ACC112 (cell line): ENCODE measurements around the gene GAS7.

Source experiments
- H2AFZ ChIP-seq: fragments of 200-600 bp; sonication (generic); one replicate; pipeline ENCODE4 v1.6.0; 2017; ENCODE audit warnings: antibody characterized with exemption, low read length; ENCODE audit not compliant: unreplicated experiment
- H3K27ac ChIP-seq: fragments of 200-600 bp; sonication (generic); 2 replicates; pipeline ENCODE4 v1.5.1; 2014; ENCODE audit warnings: low read depth, mild to moderate bottlenecking, antibody characterized with exemption, low read length, moderate library complexity
- H3K27me3 ChIP-seq: fragments of 200-600 bp; sonication (generic); 2 replicates; pipeline ENCODE4 v1.6.1; 2014; ENCODE audit warnings: mild to moderate bottlenecking, antibody characterized with exemption, low read length, moderate library complexity, mixed read lengths; ENCODE audit not compliant: insufficient read depth
- H3K36me3 ChIP-seq: fragments of 200-600 bp; sonication (generic); 2 replicates; pipeline ENCODE4 v1.6.1; 2016; ENCODE audit warnings: mild to moderate bottlenecking, antibody characterized with exemption, low read length, moderate library complexity, mixed read lengths; ENCODE audit not compliant: insufficient read depth
- H3K4me1 ChIP-seq: fragments of 200-600 bp; sonication (generic); one replicate; pipeline ENCODE4 v1.6.1; 2016; ENCODE audit warnings: low read length, mixed read lengths; ENCODE audit not compliant: insufficient read depth, unreplicated experiment, control insufficient read depth
- H3K4me3 ChIP-seq: fragments of 200-600 bp; sonication (generic); 2 replicates; pipeline ENCODE4 v1.5.1; 2014; ENCODE audit warnings: mild to moderate bottlenecking, low read depth, low read length
- H3K79me2 ChIP-seq: fragments of 200-600 bp; sonication (generic); one replicate; pipeline ENCODE4 v1.6.0; 2016; ENCODE audit warnings: low read length; ENCODE audit not compliant: control insufficient read depth, unreplicated experiment, insufficient read depth

The GAS7 gene

DNA sequence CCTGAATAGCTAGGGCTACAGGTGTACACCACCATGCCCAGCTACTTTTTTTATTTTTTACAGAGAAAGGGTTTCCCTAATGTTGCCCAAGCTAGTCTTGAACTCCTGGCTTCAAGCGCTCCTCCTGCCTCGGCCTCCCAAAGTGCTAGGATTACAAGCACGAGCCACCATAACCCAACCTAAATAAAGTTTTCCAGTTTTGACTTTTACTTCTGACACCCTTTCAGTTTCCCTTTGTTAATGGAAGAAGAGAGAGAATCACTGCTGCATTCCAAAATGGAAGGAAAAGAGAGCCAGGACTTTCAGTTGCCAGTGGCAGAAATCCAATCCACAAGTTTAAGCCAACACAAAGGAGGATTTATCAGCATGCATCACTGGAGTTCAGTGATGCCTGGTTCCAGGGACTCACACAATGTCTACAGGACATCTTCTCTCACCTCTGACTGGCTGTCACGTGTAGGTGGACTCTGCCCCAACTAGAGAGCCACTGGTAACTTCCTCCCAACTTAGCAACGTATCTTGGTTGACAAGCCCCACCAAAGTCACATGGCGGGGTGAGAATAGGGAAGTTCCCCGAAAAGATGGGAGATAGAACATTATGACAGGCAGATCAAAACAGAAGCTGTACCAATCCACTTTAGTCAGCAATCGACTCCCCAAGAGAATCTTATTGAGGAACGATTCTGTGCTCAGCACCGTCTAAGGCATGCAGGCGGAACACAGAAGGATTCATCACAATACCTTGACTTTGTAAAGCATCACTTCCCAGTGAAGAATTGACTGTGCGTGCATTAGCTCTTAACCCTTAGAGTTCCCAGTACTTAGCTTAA, 46.5 kb downstream of the GAS7 start:
- no peak overlapping the region for H3K27ac ChIP-seq
- no peaks in the 10 kb centered on the region for H3K36me3 ChIP-seq
- no peak overlapping the region for H2AFZ ChIP-seq
- H3K79me2 ChIP-seq: no peaks in the 10 kb centered on the region
- peaks cover 8% of the 10 kb centered on the region; the same call in 1 of the 2 replicates for H3K27me3 ChIP-seq
- no peak overlapping the region for H3K4me3 ChIP-seq
- H3K4me1 ChIP-seq: peaks cover 5% of the 10 kb centered on the region

DNA sequence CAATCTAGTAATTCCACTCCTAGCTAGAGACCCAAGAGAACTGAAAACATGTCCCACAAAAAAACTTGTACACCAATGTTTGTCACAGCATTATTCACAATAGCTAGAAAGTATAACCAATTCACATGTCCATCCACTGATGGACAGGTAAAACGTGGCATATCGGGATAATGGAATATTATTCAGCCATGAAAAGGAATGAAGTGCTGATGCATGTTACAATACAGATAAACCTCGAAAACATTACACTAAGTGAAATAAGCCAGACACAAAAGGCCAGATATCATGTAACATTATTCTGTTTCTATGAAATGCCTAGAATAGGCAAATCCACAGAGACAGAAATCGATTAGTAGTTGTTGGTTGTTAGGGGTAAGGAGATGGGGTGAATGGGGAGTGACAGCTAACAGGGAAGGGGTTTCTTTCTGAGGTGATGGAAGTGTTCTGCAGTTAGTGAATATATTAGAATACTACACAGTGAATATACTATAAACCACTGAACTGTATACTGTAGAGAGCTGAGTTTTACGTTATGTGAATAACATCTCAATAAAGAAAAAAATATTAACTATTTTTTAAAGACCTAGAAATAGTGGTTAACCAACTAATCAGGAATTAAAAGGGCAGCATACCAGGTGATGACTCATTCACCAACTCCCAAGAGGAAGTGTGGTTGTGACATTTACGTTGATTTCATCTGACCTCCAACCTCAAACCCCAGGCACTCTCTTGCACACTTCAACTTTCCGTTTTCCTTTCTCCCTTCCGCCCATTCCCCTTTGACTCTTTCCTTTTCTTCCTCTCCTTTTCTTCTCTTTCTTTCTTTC, 48.6 kb downstream of the GAS7 start:
- Histone ChIP-seq H3K36me3 (no peaks in the 10 kb centered on the region), H2AFZ (no peak overlapping the region), H3K27ac (0 out of 2 replicates have a peak overlapping the region, but pooled peaks have one; percentile 13), H3K27me3 (peaks cover 11% of the 10 kb centered on the region; the same call in 1 of the 2 replicates), H3K4me3 (no peak overlapping the region), H3K79me2 (no peaks in the 10 kb centered on the region), H3K4me1 (peaks cover 5% of the 10 kb centered on the region)

DNA sequence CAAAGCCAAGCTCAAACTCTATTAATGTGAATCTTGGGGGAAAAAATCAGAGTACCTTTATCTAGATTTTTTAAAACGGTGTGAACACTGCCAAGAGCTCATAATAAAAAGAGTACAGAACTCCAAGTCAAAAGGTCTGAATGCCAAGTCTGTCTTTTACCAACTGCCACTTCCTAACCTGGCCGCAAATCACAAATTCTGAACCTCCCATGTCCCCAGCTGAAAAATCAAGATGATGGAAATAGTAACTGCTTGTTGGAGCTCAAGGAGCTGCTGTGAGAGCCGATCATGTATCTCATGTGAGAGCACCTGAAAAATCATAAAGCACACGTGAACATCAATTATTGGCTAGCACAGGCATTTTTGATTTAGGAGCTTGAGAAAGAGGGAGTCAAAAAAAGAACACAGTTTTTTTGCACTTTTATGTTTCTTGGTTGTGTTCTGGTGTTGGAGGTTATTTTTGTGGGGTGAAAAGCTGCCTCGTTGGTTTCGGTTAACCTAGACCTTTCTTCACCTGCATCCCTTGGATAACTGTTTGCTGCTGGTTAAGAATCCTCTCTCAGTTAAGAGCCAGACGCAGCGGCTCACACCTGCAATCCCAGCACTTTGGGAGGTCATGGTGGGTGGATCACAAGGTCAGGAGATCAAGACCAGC, 50.5 kb downstream of the GAS7 start:
- peaks cover 5% of the 10 kb centered on the region for H3K4me1 ChIP-seq
- H3K79me2 ChIP-seq: no peaks in the 10 kb centered on the region
- peaks cover 11% of the 10 kb centered on the region; the same call in 1 of the 2 replicates for H3K27me3 ChIP-seq

DNA sequence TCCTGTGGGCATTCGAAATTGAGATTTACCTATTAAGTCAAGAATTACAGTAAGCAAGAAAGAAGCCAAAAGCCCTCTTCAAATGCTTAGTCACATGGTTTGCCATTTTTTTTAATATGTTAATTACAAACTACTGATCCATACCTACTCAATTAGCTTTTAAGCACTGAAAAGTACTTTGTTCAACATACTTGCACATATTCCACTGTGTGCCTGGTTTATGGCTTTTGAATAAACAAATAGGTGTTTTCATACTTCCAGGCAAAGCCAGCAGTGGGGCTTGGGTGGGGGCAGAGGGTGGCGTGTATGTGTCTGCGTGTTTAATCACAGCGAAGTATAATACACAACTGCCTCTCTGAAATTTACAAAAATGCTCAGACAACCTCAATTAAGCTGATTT, 51.4 kb downstream of the GAS7 start:
- H3K4me3 ChIP-seq: no peak overlapping the region
- no peaks in the 10 kb centered on the region for H3K79me2 ChIP-seq
- peaks cover 5% of the 10 kb centered on the region for H3K4me1 ChIP-seq
- peaks cover 11% of the 10 kb centered on the region; the same call in 1 of the 2 replicates for H3K27me3 ChIP-seq
- no peak overlapping the region for H3K27ac ChIP-seq
- no peaks in the 10 kb centered on the region for H3K36me3 ChIP-seq
- H2AFZ ChIP-seq: no peak overlapping the region

More for the DNA sequence above, 50.5 kb downstream of the GAS7 start:
- Histone ChIP-seq H3K27ac (no peak overlapping the region), H3K36me3 (no peaks in the 10 kb centered on the region), H2AFZ (no peak overlapping the region), H3K4me3 (no peak overlapping the region)

DNA sequence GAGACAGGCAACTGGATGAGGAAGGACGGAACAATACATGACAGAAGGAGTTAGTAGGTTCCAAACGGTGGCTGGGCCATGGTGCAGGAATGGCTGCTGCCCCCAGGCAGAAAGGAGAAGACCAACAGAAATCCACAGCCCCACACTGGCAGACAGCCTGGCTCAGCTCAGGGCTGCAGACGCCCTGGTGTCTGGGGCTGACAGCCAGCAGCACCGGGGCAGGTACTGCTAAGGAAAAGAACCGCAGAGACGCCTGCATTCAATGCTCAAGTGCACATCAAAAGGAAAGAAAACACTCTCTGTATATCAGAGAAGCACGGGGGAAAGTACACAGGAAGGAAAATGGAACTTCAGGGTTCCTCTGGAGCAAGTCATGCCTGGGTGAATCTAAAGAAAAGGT, 53.4 kb downstream of the GAS7 start:
- no peak overlapping the region for H3K27ac ChIP-seq
- peaks cover 11% of the 10 kb centered on the region; the same call in 1 of the 2 replicates for H3K27me3 ChIP-seq
- no peak overlapping the region for H3K4me3 ChIP-seq
- H3K79me2 ChIP-seq: no peaks in the 10 kb centered on the region
- no peaks in the 10 kb centered on the region for H3K36me3 ChIP-seq
- H2AFZ ChIP-seq: no peak overlapping the region
- H3K4me1 ChIP-seq: peaks cover 4% of the 10 kb centered on the region

DNA sequence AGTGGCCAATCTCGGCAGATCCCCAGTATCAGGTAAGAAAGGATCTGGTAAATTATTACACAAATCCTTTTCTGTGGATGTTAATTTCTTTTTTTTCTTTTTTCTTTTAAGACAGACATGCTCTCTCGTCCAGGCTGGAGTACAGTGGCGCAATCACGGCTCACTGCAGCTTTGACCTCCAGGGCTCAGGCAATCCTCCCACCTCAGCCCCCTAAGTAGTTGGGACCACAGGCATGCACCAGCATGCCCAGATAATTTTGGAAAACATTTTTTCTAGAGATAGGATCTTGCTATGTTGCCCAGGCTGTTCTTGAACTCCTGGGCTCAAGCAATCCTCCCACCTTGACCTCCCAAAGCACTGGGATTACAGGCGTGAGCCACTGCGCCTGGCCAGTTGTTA, 54.0 kb downstream of the GAS7 start:
- Histone ChIP-seq H3K27ac (no peak overlapping the region), H3K4me1 (peaks cover 4% of the 10 kb centered on the region)

DNA sequence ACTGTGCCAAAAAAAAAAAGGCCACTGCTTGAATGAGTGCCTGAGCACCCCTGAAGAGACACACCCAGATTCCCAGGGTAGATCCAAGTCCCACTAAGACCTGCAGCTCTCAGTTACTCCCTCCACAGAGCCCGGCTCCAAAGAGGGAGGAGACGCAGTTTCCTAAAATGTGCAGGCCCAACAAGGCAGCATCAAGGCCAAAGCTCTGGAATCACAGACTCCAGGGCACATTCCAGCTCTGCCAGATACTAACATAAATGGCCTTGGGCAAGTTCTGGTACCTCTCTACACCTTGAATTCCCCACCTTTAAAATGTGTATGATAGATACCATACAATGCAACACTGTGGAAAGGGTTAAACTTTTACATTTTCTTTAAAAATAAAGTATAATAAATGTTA, 57.0 kb downstream of the GAS7 start:
- H3K79me2 ChIP-seq: no peaks in the 10 kb centered on the region

More for the DNA sequence above, 54.0 kb downstream of the GAS7 start:
- Histone ChIP-seq H3K36me3 (no peaks in the 10 kb centered on the region), H2AFZ (no peak overlapping the region), H3K4me3 (no peak overlapping the region), H3K27me3 (peaks cover 11% of the 10 kb centered on the region; the same call in 1 of the 2 replicates), H3K79me2 (no peaks in the 10 kb centered on the region)

DNA sequence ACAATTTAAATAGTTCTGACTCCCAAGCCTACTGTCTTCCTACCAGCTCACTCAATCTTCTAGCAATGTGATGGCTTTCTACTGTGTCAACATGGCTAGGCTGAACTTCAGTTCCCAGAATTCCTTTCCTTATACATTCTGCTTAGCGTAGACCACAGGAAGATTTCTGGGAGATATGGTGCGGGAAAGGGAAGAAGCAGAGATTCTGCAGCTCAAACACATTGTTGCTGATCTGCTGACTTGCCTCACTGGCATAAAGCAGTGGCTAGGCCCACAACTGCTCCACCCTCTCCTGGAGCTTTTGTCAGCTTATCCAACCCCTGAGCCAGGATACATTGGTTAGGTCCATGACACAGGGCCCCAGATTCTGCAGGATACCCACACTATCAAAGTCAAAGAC, 58.8 kb downstream of the GAS7 start:
- H3K4me1 ChIP-seq: peaks cover 8% of the 10 kb centered on the region
- no peaks in the 10 kb centered on the region for H3K36me3 ChIP-seq
- H2AFZ ChIP-seq: no peak overlapping the region
- H3K27ac ChIP-seq: no peak overlapping the region
- no peaks in the 10 kb centered on the region for H3K79me2 ChIP-seq
- H3K27me3 ChIP-seq: no peaks in the 10 kb centered on the region
- no peak overlapping the region for H3K4me3 ChIP-seq

More for the DNA sequence above, 57.0 kb downstream of the GAS7 start:
- Histone ChIP-seq H3K4me1 (peaks cover 4% of the 10 kb centered on the region), H2AFZ (no peak overlapping the region), H3K27ac (no peak overlapping the region), H3K4me3 (no peak overlapping the region), H3K27me3 (no peaks in the 10 kb centered on the region), H3K36me3 (no peaks in the 10 kb centered on the region)

DNA sequence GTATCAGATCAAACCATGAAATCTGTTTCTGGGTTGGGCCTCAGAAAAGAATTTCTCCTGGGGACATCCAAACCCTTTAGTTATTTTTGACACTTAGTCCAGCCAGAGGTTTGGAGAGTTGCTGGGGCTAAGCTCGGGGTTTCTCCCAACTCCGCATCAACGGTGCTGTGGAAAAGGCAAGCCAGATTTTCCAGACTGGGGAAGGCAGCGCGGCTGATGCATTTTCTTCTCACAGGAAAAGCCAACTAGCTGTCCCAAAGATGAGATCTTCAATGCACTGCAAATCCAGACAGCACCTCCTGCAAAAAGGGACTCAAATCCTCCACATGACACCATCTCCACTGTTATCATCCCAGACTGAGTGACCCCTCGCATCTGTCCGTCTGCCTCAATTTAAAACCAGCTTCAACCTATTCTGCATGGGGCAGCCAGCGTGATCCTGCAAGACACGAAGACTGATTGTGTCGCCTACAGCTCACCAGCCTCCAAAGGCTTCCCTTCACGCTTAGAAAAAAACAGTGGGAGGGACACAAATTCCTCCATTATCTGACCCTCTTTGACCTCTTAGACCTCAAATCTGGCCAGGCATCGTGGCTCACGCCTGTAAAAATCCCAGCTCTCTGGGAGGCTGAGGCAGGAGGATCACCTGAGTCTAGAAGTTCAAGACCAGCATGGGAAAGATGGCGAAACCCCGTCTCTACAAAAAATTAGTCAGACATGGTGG, 62.0 kb downstream of the GAS7 start:
- H3K4me3 ChIP-seq: no peak overlapping the region
- no peaks in the 10 kb centered on the region for H3K27me3 ChIP-seq
- H3K36me3 ChIP-seq: no peaks in the 10 kb centered on the region
- peaks cover 8% of the 10 kb centered on the region for H3K4me1 ChIP-seq
- H3K79me2 ChIP-seq: no peaks in the 10 kb centered on the region
- H3K27ac ChIP-seq: no peak overlapping the region
- no peak overlapping the region for H2AFZ ChIP-seq
